ENCODE results near the gene CDNF. TPM values are rescaled to one million over a fixed set of nuclear protein-coding genes. Genes with fewer than 3 reads are reported as not detected.

The CDNF gene
- total RNA-seq, 1 experiment from 2014 or later: 1.2 TPM

DNA sequence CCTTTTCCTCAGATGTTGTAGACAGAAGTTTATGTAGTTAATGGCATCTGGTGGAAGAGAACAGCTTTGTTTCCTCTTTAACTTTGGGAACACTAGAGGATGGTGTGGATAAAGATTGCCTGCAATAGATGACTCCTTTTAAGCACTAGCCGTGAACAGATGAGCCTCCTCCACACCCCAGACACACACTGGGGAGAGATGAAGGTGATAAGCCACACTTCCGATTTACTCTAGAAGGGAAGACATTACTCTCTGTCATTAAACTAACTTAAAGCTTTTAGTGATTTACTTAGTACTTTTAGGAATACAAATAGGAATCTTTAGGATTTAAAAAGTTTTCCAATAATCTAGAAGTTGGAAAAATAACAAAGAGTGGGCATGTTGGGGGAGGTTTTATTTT lies 7.1 kb upstream of the CDNF start:
- Histone ChIP-seq H2AFZ (ENCODE audit: low read length) (no peak overlapping the region), H3K4me1 (ENCODE audit: insufficient read depth, low read length) (no peaks in the 10 kb centered on the region), H3K27me3 (ENCODE audit: low read length) (no peaks in the 10 kb centered on the region), H3K9me3 (ENCODE audit: low read length) (no peaks in the 10 kb centered on the region), H3K27ac (ENCODE audit: low read length) (no peak overlapping the region), H3K4me3 (ENCODE audit: low read length) (no peak overlapping the region), H3K9ac (ENCODE audit: low read length) (no peak overlapping the region), H3K79me2 (ENCODE audit: low read length) (peaks cover 14% of the 10 kb centered on the region), H3F3A (ENCODE audit: low read length, unreplicated experiment) (no peaks in the 10 kb centered on the region), H3K4me2 (ENCODE audit: low read length) (no peak overlapping the region), H4K20me1 (ENCODE audit: low read length) (no peaks in the 10 kb centered on the region), H3K9me2 (replicated peaks; ENCODE audit: low read length) (no peaks in the 10 kb centered on the region), H3K36me3 (ENCODE audit: low read depth, low read length) (peaks cover 18% of the 10 kb centered on the region; the same call in 1 of the 2 replicates)
- no TSS peak for BruUV-seq (replicated peaks)
- intact Hi-C loops (cut with micrococcal nuclease): no loop called here
- DNase-seq (no peak), ATAC-seq (no peak)
- ChIA-PET CTCF (no interaction called here), POLR2A (ENCODE audit: unreplicated experiment) (no interaction called here)
- TF ChIP-seq EZH2phosphoT487 (IDR thresholded peaks at IDR 0.05; ENCODE audit: borderline replicate concordance, low read length): no peak
- TF ChIP-seq, protein P1, sequence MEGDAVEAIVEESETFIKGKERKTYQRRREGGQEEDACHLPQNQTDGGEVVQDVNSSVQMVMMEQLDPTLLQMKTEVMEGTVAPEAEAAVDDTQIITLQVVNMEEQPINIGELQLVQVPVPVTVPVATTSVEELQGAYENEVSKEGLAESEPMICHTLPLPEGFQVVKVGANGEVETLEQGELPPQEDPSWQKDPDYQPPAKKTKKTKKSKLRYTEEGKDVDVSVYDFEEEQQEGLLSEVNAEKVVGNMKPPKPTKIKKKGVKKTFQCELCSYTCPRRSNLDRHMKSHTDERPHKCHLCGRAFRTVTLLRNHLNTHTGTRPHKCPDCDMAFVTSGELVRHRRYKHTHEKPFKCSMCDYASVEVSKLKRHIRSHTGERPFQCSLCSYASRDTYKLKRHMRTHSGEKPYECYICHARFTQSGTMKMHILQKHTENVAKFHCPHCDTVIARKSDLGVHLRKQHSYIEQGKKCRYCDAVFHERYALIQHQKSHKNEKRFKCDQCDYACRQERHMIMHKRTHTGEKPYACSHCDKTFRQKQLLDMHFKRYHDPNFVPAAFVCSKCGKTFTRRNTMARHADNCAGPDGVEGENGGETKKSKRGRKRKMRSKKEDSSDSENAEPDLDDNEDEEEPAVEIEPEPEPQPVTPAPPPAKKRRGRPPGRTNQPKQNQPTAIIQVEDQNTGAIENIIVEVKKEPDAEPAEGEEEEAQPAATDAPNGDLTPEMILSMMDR (conservative IDR thresholded peaks at IDR 0.05; ENCODE audit: low read depth, low read length): no peak
- TF ChIP-seq EZH2 (IDR thresholded peaks at IDR 0.05; ENCODE audit: low read length, unreplicated experiment): no peak

DNA sequence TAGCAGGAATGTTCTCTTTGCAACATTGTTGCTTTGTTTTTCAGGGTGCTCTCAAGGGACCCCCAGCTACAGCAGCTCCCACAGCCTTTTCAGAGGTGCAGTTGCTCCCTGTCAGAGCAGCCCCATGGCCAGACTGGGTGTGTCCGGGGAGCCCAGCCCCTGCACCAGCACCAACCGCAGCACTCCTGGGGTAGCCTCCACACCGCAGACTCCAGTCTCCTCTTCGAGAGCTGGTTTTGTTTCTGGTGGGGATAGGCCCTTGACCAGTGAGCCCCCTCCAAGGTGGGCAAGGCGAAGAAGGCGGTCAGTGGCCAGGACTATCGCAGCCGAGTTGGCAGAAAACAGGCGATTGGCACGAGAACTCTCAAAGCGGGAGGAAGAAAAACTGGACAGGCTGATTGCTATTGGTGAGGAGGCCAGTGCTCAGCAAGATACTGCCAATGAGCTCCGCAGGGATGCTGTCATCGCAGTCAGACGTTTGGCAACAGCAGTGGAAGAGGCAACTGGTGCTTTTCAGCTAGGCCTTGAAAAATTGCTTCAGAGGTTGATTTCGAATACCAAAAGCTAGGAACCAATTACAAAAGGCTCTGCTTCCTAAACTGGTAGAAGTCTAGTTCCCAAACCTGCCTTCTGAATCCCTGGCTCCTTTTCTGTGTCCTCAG lies 5.6 kb upstream of the CDNF start:
- H3K9me3 ChIP-seq (ENCODE audit: low read length): no peaks in the 10 kb centered on the region
- ATAC-seq (no peak), DNase-seq (no peak)
- ChIA-PET POLR2A (ENCODE audit: unreplicated experiment) (no interaction called here), CTCF (no interaction called here)
- peaks cover 14% of the 10 kb centered on the region; the same call in 1 of the 2 replicates for H3K36me3 ChIP-seq (ENCODE audit: low read depth, low read length)
- BruUV-seq (replicated peaks): no TSS peak
- TF ChIP-seq EZH2 (IDR thresholded peaks at IDR 0.05; ENCODE audit: low read length, unreplicated experiment) (no peak), EZH2phosphoT487 (IDR thresholded peaks at IDR 0.05; ENCODE audit: borderline replicate concordance, low read length) (no peak)
- TF ChIP-seq, protein P1 (conservative IDR thresholded peaks at IDR 0.05; ENCODE audit: low read depth, low read length): no peak
- H3K27me3 ChIP-seq (ENCODE audit: low read length): no peaks in the 10 kb centered on the region
- no peaks in the 10 kb centered on the region for H3K4me1 ChIP-seq (ENCODE audit: insufficient read depth, low read length)
- H3K9me2 ChIP-seq (replicated peaks; ENCODE audit: low read length): no peaks in the 10 kb centered on the region
- H2AFZ ChIP-seq (ENCODE audit: low read length): no peak overlapping the region
- intact Hi-C loops (cut with micrococcal nuclease): no loop called here
- no peak overlapping the region for H3K4me3 ChIP-seq (ENCODE audit: low read length)
- H3K4me2 ChIP-seq (ENCODE audit: low read length): no peak overlapping the region
- no peak overlapping the region for H3K9ac ChIP-seq (ENCODE audit: low read length)
- peaks cover 29% of the 10 kb centered on the region for H3K79me2 ChIP-seq (ENCODE audit: low read length)
- no peaks in the 10 kb centered on the region for H3F3A ChIP-seq (ENCODE audit: low read length, unreplicated experiment)
- H4K20me1 ChIP-seq (ENCODE audit: low read length): peaks cover 3% of the 10 kb centered on the region; the same call in 1 of the 2 replicates
- no peak overlapping the region for H3K27ac ChIP-seq (ENCODE audit: low read length)

DNA sequence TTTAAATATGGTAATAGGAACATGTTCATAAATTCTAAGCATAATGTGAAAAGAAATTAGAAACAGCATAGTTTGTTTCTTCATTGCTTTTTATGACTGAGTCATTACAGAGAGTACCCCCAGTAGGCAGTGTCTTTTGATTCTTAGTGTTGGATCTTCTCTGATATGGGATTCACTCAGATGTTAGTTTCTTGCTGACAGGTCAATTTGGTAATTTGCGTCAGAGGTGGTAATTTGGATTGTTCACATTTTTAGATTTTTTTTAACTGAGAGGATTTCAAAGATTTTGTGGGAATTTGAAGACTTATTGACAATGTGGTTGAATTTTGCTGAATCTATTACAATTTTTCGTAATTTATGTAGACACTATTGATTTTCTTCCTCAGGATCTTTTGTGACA lies 2.3 kb upstream of the CDNF start:
- Histone ChIP-seq H3K4me2 (ENCODE audit: low read length) (no peak overlapping the region), H3K79me2 (ENCODE audit: low read length) (peaks cover 32% of the 10 kb centered on the region), H3K9ac (ENCODE audit: low read length) (no peak overlapping the region), H3K9me3 (ENCODE audit: low read length) (no peaks in the 10 kb centered on the region), H2AFZ (ENCODE audit: low read length) (no peak overlapping the region), H3K4me1 (ENCODE audit: insufficient read depth, low read length) (peaks cover 6% of the 10 kb centered on the region; the same call in 1 of the 2 replicates), H3K9me2 (replicated peaks; ENCODE audit: low read length) (no peaks in the 10 kb centered on the region), H3K27me3 (ENCODE audit: low read length) (no peaks in the 10 kb centered on the region), H3F3A (ENCODE audit: low read length, unreplicated experiment) (no peaks in the 10 kb centered on the region), H3K27ac (ENCODE audit: low read length) (no peak overlapping the region), H4K20me1 (ENCODE audit: low read length) (peaks cover 3% of the 10 kb centered on the region; the same call in 1 of the 2 replicates), H3K36me3 (ENCODE audit: low read depth, low read length) (peaks cover 14% of the 10 kb centered on the region; the same call in 1 of the 2 replicates), H3K4me3 (ENCODE audit: low read length) (no peak overlapping the region)
- ChIA-PET POLR2A (ENCODE audit: unreplicated experiment) (no interaction called here), CTCF (no interaction called here)
- intact Hi-C loops (cut with micrococcal nuclease): no loop called here
- BruUV-seq (replicated peaks): no TSS peak
- DNase-seq: no peak
- no peak for ATAC-seq
- TF ChIP-seq, protein P1 (conservative IDR thresholded peaks at IDR 0.05; ENCODE audit: low read depth, low read length): no peak
- TF ChIP-seq EZH2phosphoT487 (IDR thresholded peaks at IDR 0.05; ENCODE audit: borderline replicate concordance, low read length): no peak
- TF ChIP-seq EZH2 (IDR thresholded peaks at IDR 0.05; ENCODE audit: low read length, unreplicated experiment): no peak

Data from PC-3 (cell line).